NCI-H1092 treated with DMSO at 0.1 percent for 48 hours (cell line): ENCODE data around the gene CDS1.
"Not testable (repeated sequence)": the region's sequence is repeated elsewhere in the genome, so short reads cannot be mapped to it uniquely, and the experiment has no call there.

Experiments used
- DNase-seq: peaks from one replicate; lab custom pipeline; 2025; lab: John Stamatoyannopoulos, UW

CDS1 gene

DNA sequence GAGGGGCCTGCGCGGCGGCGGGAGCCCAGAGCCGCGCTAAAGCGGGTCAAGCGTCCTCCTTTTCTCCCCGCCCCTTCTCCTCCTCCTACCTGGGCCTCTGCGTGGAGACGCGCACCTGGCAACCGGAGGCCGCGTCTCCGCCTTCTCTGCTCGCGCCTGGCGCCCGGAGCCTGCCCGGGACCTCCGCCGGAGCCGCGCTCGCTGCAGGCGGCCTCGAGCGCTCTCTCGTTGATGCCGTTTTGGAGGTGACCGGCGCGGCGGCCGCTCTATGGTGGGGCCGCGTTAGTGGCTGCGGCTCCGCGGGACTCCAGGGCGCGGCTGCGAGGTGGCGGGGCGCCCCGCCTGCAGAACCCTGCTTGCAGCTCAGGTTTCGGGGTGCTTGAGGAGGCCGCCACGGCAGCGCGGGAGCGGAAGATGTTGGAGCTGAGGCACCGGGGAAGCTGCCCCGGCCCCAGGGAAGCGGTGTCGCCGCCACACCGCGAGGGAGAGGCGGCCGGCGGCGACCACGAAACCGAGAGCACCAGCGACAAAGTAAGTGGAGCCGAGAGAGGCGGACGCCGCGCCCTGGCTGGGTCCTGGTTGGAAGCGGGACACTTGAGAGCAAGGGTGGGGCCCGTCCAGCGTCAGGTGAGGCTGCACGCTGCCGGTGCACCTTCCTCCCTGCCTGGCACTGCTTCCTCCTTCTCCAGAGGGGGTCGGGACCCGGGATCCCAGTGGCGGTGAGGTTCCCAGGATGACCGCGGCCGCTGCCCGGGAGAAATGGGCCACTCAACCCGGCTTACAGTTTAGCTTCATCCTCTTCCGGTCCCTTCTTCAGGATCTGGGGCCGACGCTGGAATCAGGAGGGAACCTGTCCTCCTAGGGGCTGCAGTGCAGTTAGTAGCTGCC lies at the start of gene CDS1:
Gene CDS1 (plus strand): TSS at position 140 of the 888 bp plus-strand sequence. CDS start 275 bp downstream, at position 415.
- peak; percentile 66 for DNase-seq

DNA sequence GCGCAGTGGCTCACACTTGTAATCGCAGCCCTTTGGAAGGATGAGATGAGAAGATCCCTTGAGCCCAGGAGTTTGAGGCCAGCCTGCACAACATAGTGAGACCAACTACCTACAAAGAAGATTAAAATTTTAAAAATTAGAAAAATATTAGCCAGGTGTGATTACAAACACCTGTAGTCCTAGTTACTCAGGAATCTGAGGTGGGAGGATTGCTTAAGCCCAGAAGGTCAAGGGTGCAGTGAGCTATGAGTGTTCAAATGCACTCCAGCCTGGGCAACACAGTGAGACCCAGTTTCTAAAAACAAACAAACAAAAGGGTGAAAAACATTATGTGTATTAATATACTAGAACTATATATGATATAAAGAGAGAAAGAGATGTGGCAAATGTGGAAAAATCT lies 47.0 kb upstream of the CDS1 start:
- DNase-seq: no peak

DNA sequence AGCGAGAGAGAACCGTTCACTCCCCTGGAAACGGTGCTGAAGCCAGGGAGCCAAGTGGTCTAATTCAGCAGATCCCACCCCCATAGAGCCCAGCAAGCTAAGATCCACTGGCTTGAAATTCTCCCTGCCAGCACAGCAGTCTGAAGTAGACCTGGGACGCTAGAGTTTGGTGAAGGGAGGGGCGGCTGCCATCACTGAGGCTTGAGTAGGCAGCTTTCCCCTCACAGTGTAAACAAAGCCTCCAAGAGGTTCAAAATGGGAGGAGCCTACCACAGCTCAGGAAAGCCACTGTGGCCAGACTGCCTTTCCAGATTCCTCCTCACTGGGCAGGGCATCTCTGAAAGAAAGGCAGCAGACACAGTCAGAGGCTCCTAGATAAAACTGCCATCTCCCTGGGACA lies 37.8 kb upstream of the CDS1 start:
- DNase-seq: no peak

DNA sequence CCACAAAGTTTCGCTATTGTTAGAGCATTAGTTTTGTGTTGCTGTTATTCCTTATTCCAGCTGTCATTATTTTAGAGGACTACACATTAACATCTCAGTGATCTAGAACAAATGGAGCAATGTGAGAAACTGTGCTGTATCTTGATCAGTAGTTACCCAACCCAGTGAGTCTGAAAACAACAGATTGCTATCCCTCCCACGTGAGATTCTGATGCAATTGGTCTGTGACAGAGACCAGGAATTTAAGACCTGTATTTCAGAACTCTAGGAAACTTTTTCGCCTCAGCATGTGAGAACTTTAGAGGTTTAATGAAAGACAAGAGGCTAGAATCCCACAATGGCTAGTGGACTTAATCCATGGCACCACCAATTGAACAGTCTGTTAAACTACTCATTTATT lies 35.7 kb upstream of the CDS1 start:
- DNase-seq: no peak

DNA sequence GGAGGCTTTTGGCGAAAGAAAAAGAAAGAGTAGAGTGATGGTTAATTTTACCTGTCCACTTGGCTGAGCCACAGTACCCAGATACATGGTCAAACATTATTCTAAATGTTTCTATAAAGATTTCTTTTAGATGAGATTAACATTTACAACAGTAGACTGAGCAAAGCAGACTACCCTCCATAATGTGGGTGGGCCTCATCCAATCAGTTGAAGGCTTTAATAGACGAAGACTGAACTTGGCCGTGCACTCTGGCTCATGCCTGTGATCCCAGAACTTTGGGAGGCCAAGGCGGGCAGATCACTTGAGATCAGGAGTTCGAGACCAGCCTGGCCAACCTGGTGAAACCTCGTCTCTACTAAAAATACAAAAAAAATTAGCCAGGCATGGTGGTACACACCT lies 33.7 kb upstream of the CDS1 start:
- DNase-seq: not testable (repeated sequence)

DNA sequence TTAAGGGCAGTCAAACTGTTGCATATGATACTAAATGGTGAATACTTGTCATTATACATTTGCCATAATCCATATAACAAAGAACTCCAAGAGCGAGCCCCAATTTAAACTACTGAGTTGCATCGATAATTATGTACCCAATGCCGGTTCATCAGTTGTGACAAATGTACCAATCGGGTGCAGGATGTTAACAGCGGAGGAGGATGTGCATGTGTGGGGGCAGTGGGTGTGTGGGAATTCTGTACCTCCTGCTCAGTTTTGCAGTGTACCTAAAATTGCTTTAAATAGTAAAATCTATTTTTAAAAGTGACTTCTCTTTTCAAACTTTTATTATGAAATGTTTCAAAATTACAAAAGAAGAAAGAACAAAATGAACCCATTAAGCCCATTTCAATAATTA lies 20.8 kb upstream of the CDS1 start:
- DNase-seq: no peak

DNA sequence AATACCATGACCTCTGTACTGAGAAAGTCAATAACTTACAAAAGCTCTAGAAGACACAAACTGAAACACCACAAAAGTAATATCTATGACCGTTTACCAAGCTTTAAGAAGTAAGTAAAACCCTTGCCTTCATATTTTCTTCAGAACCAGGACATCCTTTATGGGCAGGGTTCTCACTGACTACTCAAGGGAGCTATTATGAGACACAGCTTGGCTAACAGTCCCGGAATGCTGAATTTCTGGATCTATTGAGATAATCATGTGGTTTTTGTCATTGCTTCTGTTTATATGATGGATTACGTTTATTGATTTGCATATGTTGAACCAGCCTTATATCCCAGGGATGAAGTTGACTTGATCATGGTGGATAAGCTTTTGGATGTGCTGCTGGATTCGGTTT lies 19.9 kb upstream of the CDS1 start:
- DNase-seq: no peak

DNA sequence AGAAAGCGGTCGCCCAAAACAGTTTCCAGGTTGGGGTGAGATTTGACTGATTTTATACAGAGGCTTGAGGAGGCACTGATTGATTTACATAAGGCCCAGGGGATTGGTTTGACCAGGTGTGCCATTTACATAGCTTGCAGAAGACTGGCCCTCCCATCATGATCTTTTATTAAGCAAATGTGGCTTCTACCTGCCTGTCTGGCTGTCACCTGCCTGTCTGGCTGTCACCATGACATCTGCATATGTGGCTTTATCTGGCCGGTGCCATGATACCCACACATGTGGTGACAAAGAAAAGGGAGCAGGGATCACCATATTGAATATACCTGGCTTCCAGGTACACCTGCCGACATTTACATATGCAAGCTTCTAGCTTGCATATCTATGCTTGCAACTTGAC lies 17.0 kb upstream of the CDS1 start:
- DNase-seq: no peak

DNA sequence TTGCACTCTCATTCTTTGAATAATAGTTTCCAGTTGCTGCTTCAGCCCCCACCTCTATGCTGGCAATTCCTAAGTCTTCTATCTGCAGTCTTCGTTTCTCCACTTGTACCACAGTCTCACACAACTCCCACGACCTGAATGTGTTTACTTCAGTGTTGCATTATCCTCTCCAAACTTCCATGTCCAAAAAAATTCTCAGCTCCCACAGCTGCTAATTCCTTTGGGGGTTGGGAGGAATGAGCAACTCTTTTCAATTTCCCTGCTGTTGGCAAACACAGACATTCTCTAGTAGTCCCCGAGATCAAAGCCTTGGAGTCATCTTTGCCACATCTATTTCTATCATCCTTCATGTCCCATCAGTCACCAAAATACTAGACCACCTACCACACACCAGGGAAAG lies 14.4 kb upstream of the CDS1 start:
- no peak for DNase-seq

DNA sequence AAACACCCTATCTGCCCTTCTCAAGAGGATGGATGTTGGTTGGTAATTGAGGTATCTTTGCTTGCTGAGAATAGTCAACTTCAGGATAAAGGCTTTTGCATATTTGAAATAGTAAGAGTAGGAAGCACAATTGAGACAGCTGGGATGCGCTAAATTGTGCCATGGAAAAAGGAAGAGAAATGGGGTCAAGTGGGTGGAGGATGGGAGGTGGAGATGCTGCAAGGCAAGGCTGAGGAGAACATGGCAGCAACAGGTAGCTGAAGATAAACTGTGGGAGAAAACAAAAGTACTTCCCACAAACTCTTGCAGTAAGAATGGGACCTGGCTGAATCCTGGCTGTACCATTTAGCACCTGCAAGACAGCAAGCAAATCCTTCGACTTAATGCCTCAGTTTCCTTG lies 13.9 kb upstream of the CDS1 start:
- no peak for DNase-seq

DNA sequence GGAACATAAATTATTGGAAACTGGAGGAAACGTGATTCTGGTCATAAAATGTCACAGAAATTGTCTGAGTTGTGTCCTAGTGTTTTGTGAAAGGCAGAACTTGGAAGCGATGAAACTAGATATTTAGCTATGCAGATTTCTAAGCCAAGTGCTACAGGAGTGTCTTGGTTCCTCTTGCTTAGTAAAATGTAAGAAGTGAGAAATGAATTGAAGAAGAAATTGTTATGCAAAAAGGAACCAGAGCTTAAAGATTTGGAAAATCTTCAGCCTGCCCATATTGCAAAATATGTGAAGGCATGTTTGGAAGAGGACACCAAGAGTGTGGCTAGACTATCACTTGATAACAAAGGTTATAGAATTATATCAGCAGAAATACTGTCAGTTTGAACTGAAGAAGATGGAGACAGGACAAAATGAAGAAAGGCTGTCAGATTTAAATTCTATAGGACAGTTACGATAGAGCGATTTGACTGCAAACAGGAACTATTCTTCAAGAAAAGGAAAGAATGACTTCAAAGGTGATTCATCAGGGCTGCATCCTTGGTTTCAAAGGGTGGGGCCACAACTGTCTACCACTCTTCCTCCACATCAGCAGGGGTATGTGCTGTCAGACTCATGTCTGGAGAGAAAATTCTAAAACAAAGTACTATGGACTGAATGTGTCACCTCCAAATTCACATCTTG lies 9.4 kb upstream of the CDS1 start:
- no peak for DNase-seq

DNA sequence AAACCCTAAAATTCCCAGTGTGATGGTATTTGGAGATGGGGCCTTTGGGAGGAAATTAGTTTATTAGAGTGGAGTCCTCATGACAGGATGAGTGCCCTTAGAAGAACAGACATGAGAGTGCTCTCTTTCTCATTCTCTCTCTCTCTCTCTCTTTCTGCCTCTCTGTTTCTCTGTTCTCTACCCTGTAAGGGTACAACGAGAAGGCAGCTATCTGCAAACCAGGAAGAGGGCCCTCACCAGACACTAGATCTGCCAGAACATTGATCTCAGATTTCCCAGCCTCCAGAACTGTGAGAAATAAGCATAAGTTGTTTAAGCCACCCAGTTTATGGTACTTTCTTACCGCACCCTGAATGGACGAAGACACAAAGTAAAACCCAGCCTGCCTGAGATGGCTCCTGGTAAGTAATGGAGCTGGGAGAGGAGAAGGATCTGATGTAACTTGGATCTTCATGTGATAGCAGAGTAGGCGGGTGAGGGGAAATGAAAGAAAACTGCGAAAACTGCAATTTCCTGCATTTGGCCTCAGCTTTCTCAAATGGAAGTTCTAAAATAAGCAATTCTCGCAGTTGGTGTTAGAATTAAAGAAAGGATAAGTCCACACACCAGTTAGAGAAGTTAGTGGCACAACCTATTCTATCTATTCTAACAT lies 8.7 kb upstream of the CDS1 start:
- DNase-seq: no peak

DNA sequence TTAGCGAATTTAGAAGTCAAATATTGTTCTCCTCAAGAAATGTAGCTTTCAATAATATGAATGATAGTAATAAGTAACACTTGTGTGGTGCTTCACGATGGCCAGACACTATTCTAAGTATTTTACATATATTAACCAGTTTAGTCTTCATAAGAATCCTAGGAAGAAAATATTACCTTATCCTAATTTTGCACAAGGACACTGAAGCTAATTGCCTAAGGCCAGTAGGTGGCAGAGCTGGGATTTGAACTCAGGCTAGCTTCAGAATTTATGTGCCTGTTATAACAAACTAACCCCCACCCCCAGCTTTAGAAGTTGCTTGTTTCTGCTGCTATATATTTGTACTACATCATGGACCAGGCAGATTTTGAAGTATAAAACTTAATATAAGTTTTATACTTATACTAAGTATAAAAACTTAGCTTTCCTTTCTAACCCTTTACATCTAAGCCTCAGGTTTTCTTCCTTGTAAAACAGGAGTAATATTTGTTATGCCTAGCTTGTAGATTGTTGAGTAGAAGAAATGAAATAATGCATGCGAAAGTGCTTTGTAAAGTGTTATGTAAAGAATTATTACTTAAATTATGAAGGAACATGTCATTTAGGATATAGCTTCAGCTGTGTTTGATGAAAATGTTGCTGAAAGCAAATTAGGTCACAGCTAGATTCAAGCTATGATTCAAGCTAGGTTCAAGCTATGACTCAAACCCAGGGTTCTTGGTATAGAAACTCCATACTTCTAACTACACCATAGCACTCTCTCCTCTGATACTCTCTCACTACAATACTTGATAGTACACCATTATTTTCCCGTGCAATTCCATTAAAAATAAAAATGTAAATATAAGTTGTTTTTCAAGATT lies 4.2 kb upstream of the CDS1 start:
- peak; percentile 6 for DNase-seq

DNA sequence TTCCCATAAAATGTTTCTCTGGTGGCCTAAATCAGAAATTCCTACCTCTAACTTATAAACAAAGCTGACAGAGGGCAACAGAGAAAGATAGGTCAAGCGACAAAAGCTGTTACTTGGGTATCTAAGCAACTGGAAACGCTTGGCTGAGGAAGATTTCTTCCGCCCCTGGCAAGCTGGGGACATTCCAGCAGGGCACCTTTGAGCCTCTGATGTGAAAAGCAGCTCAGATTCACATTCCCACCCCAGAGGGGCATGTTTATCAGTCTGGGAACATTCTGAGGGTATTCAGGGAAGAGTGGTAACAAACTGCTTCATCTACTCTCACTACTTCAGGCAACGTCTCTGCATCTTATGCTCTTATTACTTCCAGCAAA lies 3.5 kb upstream of the CDS1 start:
- DNase-seq: no peak

DNA sequence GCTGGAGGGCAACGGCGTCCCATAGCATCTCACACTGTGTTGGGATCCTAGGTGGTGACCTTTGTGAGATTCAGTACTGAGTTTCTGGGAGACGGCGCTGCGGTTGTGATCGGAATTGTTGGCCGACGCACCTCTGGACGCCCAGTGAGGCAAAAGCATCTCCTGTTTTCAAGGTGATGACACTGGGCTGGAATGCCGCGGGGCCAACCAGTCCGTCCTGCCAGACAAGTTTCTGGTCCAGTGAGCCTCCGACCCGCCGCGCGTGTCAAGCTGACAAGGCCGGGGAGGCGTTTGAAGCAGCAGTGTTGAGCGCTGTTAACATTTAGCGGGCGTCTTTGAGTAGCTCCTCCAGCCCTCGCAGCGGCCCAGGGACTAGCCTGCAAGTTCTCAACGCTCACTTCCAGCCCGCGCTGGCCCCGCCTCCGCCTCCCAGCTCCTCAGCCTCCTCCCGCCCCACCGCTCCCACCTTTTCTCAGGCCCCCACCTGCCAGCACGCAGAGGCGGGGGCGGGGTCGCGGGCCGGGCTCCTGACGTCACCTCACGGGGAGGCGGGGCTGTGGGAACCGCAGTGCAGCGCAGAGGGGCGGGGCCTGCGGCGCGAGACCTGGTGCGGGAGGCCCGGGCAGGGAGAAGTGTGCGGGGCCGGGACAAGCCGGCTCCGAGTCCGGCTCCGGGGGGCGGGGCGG lies 482 bp upstream of the CDS1 start:
- DNase-seq: peak; percentile 66

DNA sequence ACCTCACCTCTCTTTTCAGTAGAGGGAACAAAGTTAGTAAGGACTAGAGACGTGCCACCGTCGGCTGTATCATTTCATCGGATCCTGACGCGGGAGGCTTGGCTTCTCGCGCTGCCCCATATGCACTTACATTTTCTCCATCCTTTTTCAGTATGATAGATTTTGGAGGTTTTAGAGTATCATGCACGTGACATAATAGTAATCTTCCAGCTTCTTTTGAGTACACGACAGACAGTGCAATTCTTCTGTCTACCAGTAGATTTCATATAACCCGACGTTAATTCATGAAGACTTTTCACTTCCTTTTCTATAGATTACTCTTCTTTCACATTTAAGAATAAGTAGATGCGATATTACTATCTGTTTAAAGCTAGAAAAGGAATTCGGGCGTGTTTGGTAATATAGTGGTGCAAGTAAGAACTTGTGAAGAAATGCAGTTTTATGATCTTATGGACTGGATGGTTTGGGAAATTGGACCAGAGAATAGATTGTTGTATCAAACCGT lies 1.0 kb downstream of the CDS1 start:
- no peak for DNase-seq

DNA sequence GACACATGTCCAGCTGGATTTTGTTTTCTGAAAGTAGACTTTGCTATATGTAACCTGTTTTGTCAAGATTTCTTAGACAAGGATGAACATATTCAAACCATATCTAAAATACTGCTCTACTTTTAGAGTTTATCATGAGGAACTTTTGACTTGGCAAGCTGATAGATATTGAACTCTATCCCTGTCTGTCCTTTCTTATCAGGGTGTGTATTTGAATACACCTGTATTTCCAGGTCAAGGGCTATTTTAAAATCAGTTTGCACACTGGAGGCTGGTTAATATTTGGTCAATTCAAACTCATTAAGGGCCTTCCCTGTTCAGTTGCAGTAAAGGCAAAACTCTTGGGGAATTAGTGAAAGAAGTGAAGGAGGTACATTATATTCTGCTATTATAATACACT lies 2.3 kb downstream of the CDS1 start:
- no peak for DNase-seq

DNA sequence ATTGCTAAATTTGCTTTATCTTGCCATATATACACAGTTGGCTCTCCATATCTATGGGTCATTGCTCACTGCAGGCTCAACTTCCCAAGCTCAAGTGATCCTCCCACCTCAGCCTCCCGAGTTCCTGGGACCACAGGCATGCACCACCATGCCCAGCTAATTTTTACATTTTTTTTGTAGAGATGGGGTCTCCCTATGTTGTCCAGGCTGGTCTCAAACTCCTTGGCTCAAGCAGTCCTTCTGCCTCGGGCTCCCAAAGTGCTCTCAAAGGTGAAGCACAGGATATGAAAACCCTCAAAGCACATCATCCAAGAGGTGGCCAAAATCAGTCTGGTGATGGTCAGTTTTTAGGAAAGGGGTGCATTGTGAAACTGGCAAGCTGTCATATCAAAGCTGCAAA lies 11.8 kb downstream of the CDS1 start:
- no peak for DNase-seq

DNA sequence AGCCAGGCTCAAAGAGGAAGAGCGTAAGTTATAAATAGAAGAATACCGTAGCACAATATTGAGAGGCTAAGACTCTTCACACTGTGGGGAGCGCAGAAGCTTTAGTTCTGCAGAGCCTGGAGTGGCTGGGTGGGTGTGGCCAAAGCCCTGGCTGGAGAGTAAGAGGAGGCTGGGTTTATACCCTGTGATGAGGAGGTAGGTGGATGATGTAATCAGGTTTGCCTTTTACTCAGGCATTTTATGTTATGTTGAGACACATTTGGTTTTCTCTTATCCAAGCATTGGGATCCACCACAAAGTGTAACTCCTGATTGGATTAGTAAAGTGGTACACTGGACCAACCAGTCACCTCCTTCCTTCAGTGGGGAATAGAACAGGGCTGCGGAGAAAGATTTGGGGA lies 13.9 kb downstream of the CDS1 start:
- no peak for DNase-seq

DNA sequence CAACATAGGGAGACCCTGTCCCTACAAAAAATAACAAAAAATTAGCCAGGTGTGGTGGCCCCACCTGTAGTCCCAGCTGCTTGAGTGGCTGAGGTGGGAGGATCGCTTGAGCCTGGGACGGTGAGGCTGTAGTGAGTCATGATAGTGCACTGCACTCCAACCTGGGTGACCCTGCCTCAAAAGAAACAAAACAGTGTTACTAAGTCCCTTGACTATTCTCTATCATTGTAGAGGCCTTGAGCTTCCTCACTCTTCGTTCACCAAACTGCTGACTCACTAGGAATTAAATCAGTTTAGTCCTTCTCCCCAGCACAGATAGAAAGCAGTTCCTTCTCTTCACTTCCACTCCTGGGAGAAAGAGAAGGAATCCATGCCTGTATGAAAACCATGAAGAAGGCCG lies 14.5 kb downstream of the CDS1 start:
- DNase-seq: no peak

DNA sequence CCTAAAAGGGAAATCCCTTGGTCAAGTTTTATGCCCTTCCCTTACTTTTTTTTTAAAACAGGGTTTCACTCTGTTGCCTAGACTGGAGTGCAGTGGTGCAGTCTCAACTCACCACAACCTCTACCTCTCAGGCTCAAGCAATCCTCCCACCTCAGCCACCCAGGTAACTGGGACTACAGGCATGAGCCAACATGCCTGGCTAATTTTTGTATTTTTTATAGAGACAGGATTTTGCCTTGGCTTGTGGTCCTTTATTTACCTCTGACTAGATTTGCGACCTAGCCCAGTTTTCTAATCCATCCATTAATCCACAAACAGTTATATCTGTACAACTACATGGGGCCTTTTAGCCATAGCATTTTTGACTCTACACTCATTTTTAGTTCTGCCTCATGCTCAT lies 23.7 kb downstream of the CDS1 start:
- no peak for DNase-seq
